Loucy (cell line): ENCODE measurements around the gene GVQW3.

ENCODE experiments used
- CTCF ChIP-seq: fragments of 200-600 bp; sonication (generic); conservative IDR thresholded peaks from 2 replicates; pipeline ENCODE4 v1.5.1; 2014; ENCODE audit warnings: mild to moderate bottlenecking, antibody characterized with exemption, low read length
- EZH2phosphoT487 ChIP-seq: fragments of 200-600 bp; IDR thresholded peaks from 2 replicates; pipeline ENCODE4 v1.6.1; 2018; ENCODE audit warnings: antibody characterized with exemption, mild to moderate bottlenecking, moderate library complexity, borderline replicate concordance

- no peak for TF ChIP-seq CTCF
- no peak for TF ChIP-seq EZH2phosphoT487
Observed at GRCh38 chr11:76369406-76369805, 11.7 kb upstream of the GVQW3 start.
